NCI-H2081 treated with DMSO at 0.1 percent for 48 hours (cell line): Measurements from ENCODE around the gene RNF111.
"Not testable (repeated sequence)": the region's sequence is repeated elsewhere in the genome, so short reads cannot be mapped to it uniquely, and the experiment has no call there.

Experiments used
- DNase-seq: peaks from one replicate; lab custom pipeline; 2025; lab: John Stamatoyannopoulos, UW

Gene RNF111

GRCh38 chr15:59133929-59134427 lies 146.5 kb downstream of the RNF111 start:
- DNase-seq, result no peak

GRCh38 chr15:59137566-59137965 lies 150.1 kb downstream of the RNF111 start:
- DNase-seq, result no peak

GRCh38 chr15:59138243-59138642 lies 150.8 kb downstream of the RNF111 start:
- DNase-seq, result no peak

GRCh38 chr15:59140422-59141226 lies 153.2 kb downstream of the RNF111 start:
- no peak for DNase-seq

GRCh38 chr15:59143281-59143680 lies 155.8 kb downstream of the RNF111 start:
- no peak for DNase-seq

GRCh38 chr15:59144594-59144993 lies 157.1 kb downstream of the RNF111 start:
- not testable (repeated sequence) for DNase-seq
